ENCODE results near the gene PHACTR1. TPM values are rescaled to one million over a fixed set of nuclear protein-coding genes. Genes with fewer than 3 reads are reported as not detected.

The PHACTR1 gene
- total RNA-seq, 1 donor from 2014 or later = 116 TPM

DNA sequence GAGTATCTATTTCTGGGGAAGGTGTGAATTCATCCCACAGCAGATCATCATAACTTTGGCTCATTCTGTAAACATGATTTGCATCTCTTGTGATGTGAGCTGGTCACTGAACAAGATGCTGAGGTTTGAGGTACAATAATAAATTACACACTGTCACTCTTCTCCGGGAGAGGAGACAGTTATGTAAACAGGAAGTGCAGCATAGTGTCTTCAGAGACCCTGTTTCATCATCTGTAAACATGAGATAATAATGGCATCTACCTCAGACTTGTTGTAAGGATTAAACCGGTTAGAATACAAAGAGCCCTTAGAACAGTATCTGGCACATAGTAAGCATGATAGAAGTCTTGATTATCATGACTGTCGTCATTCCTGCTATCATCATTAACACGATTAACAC, 486.6 kb downstream of the PHACTR1 start:
- DNase-seq (ENCODE audit: missing footprints) (no peak), ATAC-seq (no peak)
- intact Hi-C loops (cut with DNase I) = no loop called here

DNA sequence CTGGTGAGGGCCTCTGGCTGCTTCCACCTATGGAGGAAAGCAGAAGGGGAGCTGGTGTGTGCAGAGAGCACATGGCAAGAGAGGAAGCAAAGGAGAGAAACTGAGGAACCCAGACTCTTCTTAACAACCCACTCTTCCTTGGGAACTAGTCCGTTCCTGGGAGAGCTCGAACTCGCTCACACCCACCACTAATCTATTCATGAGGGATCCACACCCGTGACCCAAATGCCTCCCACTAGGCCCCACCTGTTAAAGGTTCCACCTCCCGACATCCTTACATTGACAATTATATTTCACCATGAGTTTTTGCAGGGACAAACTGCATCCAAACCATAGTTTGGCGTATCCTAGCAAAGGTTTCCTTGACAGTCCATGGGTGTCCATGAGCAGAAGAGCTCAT, 488.5 kb downstream of the PHACTR1 start:
- ATAC-seq (no peak), DNase-seq (ENCODE audit: missing footprints) (no peak)
- intact Hi-C loops (cut with DNase I) = no loop called here

DNA sequence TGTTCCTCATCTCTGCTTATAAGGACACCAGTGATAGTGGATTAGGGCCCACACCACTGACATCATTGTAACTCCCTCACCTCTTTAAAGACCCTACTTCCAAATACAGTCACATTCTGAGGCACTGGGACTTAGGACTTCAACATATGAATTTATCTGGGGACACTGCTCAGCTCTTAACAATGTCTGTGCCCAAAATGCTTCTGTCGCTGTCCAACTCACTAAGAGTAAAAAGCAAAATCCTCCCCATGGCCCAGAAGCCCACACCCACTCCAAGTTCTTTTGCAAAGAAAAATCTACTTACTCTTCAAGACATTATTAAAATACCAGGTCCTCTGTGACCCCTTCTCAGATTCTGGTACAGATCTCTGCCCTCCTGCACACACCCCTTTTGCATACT, 495.5 kb downstream of the PHACTR1 start:
- intact Hi-C loops (cut with DNase I) = no loop called here
- ATAC-seq (no peak), DNase-seq (ENCODE audit: missing footprints) (no peak)

DNA sequence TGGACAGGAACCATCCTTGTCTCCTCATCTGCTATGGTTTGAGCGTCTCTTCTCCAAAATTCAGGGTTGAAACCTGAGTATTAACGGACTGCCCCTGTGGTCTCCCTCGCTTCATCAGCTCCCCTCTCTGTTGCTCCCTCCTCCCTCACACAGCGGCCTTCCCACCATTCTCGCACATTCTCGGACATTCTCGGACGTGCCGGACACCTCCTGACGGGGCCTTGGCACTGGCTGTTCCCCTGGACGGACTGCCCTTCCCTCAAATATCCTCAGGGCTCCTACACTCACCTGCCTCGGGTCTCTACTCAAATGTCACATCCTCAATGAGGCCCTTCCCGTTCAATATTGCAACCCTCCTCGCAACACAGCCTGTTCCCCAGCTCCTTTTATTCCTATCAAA, 496.0 kb downstream of the PHACTR1 start:
- intact Hi-C loops (cut with DNase I) = no loop called here
- DNase-seq (ENCODE audit: missing footprints) = no peak

DNA sequence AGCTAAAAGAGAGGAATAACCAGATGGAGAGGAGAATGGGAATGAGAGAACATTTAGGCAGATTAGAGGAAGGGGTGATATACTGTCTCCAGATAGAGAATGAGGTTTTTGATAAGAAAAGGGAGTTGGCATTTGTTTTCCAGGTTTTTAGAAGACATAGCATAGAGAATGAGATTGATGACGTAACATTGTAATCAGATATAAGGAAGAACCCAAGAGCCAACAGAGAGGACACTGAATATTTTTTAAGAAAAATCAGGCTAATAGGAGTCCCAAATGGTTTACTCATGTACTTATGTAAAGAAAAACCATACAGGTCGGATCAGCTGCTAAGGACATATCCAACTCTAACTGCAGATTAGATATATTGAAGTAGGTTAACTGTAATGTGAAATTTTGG, 498.8 kb downstream of the PHACTR1 start:
- no peak for ATAC-seq
- intact Hi-C loops (cut with DNase I) = no loop called here

More for the DNA sequence above, 496.0 kb downstream of the PHACTR1 start:
- ATAC-seq = no peak

DNA sequence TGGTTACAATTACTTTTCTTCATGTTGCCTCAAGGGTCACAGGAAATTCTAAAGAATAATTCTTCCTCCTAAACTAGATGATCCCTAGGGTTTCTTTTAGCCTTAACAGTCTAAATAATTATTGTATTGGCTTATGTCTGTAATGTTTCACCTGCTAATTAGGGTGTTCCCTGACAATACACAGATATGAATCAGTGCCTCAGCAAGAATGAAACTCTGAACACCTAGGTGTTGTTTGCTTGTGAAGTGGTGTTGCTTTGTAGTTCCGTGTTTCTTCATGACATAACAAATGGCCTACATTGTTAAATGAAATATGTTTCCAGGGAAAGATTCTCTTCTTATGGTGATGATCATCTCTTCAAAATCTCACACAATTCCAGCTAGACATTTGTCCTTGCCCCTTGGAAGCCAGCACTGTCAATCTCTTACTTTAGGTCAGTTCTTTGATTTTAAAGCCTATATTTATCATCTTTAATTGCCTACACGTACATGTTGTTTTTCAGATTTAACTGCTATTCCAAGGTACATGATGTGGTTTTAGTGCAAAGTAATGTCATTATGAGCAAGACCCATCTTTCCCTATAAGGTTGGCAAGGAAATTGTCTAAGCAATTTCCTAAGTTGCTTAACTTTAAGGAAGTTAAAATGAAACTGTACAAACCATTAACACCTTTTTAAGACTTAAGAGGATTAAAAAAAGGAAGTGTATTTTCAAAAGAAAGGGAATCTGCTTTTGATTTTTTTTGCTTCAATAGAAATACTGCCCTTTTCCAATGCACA, 499.9 kb downstream of the PHACTR1 start:
- ATAC-seq = no peak
- intact Hi-C loops (cut with DNase I) = no loop called here

More for the DNA sequence above, 498.8 kb downstream of the PHACTR1 start:
- DNase-seq (ENCODE audit: missing footprints) = no peak

DNA sequence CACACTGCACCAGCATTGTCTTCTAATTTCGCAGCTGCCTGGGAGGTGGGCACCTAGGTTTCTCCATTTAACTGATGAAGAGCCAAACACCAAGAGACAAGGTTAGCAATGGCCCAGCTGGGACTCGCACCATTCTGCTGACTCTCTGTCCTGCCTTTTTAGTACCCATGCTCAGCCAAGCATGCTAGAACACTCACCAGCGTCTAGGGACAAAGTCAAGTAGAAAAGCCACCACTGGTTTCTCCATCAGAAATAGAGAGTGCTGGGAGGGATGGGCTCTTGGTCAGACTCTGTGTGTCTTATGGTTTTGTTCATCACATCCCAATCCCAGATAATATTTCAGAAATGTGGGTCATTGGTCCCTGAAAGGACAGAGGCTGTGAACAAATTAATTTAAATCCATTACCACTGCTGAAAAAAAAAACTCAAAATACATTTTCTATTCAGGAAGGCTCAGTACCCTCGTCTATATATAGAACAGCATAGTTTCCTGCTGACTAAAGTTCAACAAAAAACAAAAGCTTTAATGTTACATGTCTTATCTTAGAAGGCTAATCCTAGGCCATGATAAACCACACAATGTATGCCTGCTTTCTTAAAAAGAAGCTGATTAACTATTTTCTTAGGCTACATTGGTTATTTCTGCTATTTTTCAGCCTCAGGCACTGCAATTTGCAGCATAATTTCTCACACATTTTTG, 500.8 kb downstream of the PHACTR1 start:
- intact Hi-C loops (cut with DNase I) = no loop called here
- no peak for DNase-seq (ENCODE audit: missing footprints)
- ATAC-seq = no peak

More for the DNA sequence above, 499.9 kb downstream of the PHACTR1 start:
- DNase-seq (ENCODE audit: missing footprints) = no peak

DNA sequence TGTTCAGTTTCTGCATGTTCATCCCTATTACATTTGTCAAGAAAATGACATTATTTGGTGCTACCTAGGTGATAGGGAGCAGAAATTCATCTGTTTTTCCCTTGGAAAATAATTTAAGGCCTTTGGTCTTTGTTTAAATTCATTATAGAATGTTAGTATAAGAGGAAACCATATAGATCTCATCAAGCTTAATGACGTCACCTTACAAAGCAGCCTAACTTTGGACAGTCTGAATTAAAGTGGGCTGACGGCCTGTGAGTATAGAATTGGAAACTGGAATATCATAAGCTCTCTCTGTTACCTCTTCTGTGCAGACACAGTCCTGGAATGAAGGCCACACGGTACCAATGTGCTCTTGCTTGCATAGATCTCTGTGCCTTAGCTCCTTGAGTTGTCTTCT, 503.7 kb downstream of the PHACTR1 start:
- ATAC-seq = no peak
- intact Hi-C loops (cut with DNase I) = no loop called here
- DNase-seq (ENCODE audit: missing footprints) = no peak

DNA sequence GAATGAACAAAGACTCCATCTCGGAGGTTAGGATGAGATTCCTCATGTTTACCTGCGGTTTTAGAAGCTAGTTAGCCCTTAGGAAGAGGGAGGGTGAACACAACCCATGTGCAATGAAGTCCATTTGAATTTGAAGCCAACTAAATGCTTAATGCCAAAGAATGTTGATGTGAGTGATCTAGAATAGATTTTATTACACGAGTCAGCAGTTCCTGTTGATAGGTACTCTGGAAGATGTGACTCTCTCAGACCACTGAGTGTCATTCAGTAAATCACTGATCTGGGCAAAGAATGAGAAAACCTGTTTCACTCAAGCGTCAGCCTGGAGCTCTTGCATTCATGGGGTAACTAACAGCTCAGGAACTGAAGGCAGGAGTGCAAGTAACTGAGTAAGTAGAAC, 505.5 kb downstream of the PHACTR1 start:
- no peak for ATAC-seq
- no peak for DNase-seq (ENCODE audit: missing footprints)
- intact Hi-C loops (cut with DNase I) = no loop called here

DNA sequence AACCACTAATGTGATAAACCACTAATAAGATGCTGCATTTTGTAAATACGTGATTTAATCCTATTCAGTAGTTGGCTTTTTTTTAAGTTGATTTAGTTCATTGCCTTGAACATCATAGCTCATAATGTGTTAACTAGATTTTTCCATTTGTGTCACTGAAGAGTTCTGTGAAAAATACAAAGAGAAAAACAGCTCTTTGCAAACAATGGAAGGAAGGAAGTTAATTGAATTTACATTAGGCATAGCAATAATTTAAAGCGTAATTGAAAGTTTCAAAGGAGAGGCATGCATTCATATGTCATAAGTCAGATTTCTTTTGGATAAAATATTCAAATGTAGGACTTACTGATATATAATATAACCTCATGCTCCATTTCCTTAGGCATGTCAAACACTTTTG, 509.5 kb downstream of the PHACTR1 start:
- DNase-seq (ENCODE audit: missing footprints) (no peak), ATAC-seq (no peak)
- intact Hi-C loops (cut with DNase I) = no loop called here

DNA sequence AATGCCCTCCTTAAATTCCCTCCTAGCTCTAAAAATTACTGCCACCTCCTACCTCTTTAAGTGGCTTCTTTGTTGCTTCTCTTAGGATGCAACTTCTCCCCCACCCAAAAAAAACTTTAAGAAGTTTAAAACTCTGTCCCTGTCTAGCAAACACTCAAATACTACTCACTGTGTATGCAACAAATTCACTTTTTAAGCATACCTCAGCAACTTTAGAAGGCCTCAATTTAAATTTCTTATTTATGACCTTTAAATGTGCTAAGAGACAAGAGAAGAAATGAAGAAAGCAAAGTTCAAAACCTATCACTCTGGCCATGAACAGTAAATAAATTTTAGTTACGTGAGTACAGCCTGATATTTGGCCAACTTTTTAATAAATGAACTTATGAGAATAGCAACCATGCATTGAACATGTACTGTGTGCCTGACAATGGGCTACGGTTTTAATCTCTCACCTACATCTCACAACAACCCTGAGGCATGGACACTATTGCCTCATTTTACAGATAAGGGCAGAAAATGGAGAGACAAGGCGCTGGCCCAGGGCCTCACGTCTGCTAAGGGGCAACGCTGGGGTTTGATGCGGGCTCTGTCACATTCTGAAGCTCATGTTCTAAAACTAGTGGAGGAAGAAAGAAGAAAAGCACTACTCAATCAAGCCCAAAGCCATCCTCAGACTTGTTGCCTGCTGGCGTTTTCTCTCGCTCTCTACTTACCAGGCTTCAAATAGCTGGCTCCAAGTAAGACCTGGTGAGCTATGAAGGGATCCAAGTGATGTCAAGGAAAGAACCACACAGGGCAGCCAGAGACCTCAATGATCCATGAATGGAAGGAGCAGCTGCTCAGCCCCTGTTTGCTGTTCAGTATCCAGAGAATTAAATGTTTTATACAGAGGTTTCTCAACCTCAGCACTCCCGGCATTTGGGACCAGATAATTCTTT, 512.0 kb downstream of the PHACTR1 start:
- intact Hi-C loops (cut with DNase I) = no loop called here
- ATAC-seq (no peak), DNase-seq (ENCODE audit: missing footprints) (no peak)

DNA sequence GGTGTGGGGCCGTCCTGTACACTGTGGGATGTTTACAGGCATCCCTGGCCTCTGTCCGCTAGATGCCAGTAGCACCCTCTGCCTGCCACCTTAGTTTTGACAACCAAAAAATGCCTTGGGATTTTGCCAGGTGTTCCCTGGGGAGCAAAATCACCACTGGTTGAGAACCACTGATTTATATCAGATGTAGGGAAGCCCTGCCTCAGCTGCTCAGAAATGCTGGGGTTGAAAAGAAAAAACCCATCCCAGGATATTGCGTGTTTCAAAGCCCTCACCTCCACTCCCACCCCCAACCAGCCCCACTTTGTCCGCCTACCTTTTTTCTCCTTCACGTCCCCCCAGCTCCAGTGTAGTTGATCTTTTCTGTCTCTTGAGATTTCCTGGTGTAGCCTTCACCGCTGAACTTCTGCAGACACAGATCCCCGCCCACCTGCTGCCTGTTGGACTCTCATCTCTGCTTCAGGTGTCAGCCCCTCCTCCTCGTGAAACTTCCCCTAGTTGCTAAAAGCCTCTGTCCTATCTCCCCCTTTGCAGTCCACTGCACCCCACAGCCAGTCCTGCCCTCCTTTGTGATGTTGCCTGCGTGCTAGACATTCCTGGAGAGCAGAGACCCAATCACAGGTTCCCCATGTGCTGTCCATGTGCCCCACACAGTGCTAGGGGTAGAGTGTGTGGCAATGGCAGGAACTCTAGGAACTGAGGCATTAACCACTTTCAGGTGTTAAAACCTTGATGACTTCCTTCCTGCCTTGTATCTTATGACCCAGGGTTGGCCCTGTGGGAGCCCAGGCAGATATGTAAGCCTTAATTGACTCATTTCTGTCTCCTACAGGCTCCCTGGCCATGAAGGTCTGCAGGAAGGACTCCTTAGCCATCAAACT, 512.9 kb downstream of the PHACTR1 start:
- intact Hi-C loops (cut with DNase I) = no loop called here
- DNase-seq (ENCODE audit: missing footprints) = no peak
- no peak for ATAC-seq

DNA sequence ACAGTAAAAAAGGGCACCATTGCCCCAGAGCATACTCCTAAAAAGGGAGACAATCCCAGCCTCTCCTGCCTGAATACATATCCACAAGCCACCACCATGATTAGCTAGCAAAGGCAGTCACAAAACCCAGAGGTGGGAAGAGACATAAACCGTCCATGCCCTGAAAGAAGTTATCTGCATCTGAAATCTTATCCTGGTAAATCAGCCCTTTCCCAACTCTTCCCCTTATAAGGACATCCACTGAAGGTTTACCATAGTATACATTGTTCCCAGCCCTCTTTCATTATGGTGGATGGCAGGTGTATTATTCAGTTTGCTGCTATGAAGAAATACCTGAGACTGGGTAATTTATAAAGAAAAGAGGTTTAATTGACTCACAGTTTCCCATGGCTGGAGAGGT, 516.5 kb downstream of the PHACTR1 start:
- ATAC-seq (no peak), DNase-seq (ENCODE audit: missing footprints) (no peak)
- intact Hi-C loops (cut with DNase I) = no loop called here

DNA sequence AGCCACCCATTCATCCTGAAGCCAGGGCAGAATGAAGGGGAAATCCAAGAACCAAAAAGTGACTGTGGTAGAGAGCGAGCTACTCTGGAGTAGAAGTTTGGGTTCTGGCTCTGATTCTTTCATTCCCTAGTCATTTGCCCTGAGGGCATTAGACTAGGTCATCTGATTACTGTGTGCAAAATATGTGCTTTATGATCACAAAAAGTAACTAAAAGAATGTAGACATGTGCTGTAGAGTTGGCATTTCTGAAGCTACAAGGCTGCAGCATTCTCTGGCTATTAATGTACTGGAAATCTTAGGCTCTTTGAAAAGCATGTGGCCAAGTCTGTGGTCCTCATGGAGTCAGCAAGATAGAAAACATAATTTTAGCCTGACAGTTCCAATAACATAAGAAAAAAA, 517.6 kb downstream of the PHACTR1 start:
- intact Hi-C loops (cut with DNase I) = no loop called here
- ATAC-seq = no peak
- DNase-seq (ENCODE audit: missing footprints) = no peak

DNA sequence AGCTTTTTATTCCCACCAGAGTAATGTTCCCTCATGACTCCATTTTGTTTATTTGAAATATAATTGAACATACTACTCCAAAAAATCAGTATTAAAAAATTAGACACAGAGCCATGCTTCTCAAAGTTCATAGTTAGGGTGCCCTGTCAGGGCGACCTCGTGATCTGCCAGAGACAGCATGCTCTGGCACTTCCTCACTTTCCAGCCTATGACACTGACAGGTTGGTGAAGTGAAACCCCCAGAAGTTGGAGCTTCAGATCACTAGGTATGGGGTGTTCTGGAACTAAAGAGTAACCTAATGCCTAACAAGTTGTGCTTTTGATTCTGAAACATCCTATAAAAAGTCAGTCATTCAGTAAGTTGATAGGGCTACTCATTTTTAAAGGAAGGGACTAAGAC, 518.8 kb downstream of the PHACTR1 start:
- intact Hi-C loops (cut with DNase I) = no loop called here
- no peak for ATAC-seq
- DNase-seq (ENCODE audit: missing footprints) = no peak

DNA sequence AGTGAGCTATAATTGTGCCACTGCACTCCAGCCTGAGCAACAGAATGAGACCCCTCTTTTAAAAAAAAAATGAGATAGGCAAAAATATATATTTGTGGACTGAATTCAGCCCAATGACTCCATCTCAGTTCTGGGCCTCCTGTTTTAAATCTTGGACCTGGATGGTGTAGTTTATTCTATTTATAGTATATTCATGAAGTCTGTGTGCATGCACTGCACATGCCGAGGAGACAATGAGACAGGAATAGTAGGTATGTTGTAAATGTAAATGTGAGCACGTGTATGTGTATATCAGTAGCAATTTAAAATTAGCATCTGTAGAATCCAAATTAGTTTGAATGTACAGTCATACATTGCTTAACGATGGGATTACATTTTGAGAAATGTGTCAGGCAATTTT, 520.8 kb downstream of the PHACTR1 start:
- intact Hi-C loops (cut with DNase I) = no loop called here
- DNase-seq (ENCODE audit: missing footprints) (no peak), ATAC-seq (no peak)

DNA sequence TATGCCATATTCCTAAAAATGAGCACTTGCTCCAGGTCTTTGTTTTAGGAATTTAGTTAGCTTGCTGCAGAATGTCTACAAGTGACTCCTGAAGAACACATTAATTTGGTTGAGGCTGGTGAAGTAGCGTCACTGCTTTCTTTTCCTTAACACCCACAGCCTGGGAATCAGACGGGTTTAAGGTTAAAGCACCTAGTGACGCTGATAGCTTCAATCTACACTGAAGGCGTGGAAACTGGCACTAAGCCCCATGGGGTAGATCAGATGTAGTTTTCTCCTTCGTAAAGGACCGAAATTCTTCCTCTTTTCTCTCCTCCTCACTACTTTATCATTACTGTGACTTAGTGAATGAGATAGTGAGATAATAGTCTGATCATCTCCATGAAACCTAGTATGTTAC, 521.5 kb downstream of the PHACTR1 start:
- intact Hi-C loops (cut with DNase I) = no loop called here
- no peak for DNase-seq (ENCODE audit: missing footprints)
- no peak for ATAC-seq

DNA sequence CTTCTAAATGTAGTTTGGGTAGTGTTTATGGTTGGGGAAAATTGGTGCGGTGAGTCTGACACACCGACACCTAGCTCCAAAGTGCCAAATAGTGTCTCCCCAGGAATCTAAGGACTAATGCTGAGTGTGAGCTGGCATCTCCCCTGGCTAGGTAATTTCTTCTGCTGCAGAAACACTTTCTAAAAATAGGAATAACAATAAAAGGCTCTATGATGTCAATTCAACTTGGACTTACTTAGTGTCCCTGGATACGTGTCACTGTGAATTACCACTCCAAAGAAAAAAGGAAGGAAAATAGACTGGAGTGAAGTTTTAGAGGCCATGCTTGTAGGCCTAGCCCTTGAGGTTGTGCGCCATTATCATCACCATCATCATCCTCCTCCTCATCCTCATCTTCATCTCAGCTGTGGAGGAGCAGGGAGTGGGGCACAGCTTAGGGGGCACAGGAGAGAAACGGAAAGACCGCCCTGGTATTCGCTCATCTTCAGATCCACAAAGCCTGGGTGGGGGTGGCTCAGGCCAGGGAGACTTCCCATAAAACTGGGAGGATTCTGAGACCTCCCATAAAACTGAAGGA, 522.2 kb downstream of the PHACTR1 start:
- ATAC-seq = peak; percentile 26
- intact Hi-C loops (cut with DNase I) = no loop called here
- DNase-seq (ENCODE audit: missing footprints) = no peak

All from Right ventricle myocardium inferior (tissue), 1 donor.